ENCODE results near the gene EHBP1.

GRCh38 chr2:62688771-62689170 lies 16.7 kb upstream of the EHBP1 start:
- TF ChIP-seq CTCF (IDR thresholded peaks at IDR 0.05; ENCODE audit: low read depth, low read length), result no peak
- TF ChIP-seq MAX (IDR thresholded peaks at IDR 0.05; ENCODE audit: low read depth, low read length), result no peak
